Vagina (tissue), 2 donors: ENCODE measurements around the gene CSTF2T. TPM values are rescaled to one million over a fixed set of nuclear protein-coding genes. Genes with fewer than 3 reads are reported as not detected.

ENCODE experiments used
- DNase-seq, 2 donors: peaks; one replicate each; pipeline ENCODE4 v3.0.0-alpha.2; 2017; ENCODE audit errors: extremely low spot score in 2 of 2
- H3K27ac ChIP-seq: fragments of 200-600 bp; sonication (generic); one replicate; pipeline ENCODE4 v1.5.1; 2019
- H3K27me3 ChIP-seq: fragments of 200-600 bp; sonication (generic); one replicate; pipeline ENCODE4 v1.5.1; 2019
- H3K36me3 ChIP-seq, 2 donors: fragments of 200-600 bp; sonication (generic); one replicate each; pipeline ENCODE4 v1.5.1; 2017 to 2019
- H3K4me1 ChIP-seq: fragments of 200-600 bp; sonication (generic); one replicate; pipeline ENCODE4 v1.5.1; 2019
- H3K4me3 ChIP-seq, 2 donors: fragments of 200-600 bp; sonication (generic); 1 replicate in 1 of 2; 2 replicates in 1 of 2; pipeline ENCODE4 v1.5.1; 2016 to 2019
- H3K9me3 ChIP-seq: fragments of 200-600 bp; sonication (generic); one replicate; pipeline ENCODE4 v1.5.1; 2019
- CTCF ChIP-seq, 3 experiments: fragments of 450-650 bp in 2 of 3; fragments of 200-600 bp in 1 of 3; sonication (generic) in 1 of 3; IDR thresholded peaks; one replicate each; pipeline ENCODE4 v1.5.1; 2017 to 2019; ENCODE audit warnings: antibody characterized with exemption in 3 of 3, mild to moderate bottlenecking in 2 of 3, moderate library complexity in 2 of 3
- POLR2A ChIP-seq, 2 donors: fragments of 450-650 bp; IDR thresholded peaks; one replicate each; pipeline ENCODE4 v1.6.1; 2017; ENCODE audit warnings: antibody characterized with exemption in 2 of 2, mild to moderate bottlenecking in 2 of 2, moderate library complexity in 2 of 2
- POLR2AphosphoS5 ChIP-seq, 2 donors: sonication (generic); formaldehyde crosslinking; IDR thresholded peaks; one replicate each; pipeline ENCODE4 v1.9.0; 2017; ENCODE audit warnings: antibody characterized with exemption in 2 of 2, mild to moderate bottlenecking in 2 of 2, low read depth in 1 of 2; ENCODE audit not compliant: insufficient read depth in 1 of 2
- intact Hi-C: fragments of 100-400 bp; cut with DNase I; formaldehyde crosslinking; loops from one replicate; pipeline ENCODE4 v1.15.1; 2023
- total RNA-seq: library from RNA; depleted of rRNA; stranded (reverse); fragments of >200 nt; gene quantifications from one replicate; pipeline ENCODE4 v1.2.3, GENCODE V29; 2016

Gene CSTF2T
- total RNA-seq, 1 donor from 2014 or later: 12.0 TPM

DNA sequence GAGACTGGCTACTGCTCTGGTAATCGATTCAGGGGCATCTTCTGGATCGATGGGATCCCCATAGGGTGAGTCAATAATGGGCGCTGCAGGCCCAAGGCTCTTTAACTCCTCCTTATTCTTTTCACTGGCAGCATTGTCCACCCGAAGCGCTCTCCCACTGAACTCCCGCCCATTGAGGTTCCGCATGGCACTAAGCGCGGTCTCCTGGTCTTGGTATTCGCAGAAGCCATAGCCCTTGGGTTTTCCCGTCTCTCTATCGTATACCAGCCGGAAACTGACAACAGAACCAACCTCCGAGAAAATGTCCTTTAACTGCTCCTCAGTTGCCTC, 285 bp downstream of the CSTF2T start:
- TF ChIP-seq POLR2AphosphoS5 (IDR thresholded peaks at IDR 0.05; ENCODE audit: insufficient read depth in 1 of 2, low read depth in 1 of 2) (no peak), POLR2A (IDR thresholded peaks at IDR 0.05) (no peak), CTCF (IDR thresholded peaks at IDR 0.05) (no peak)
- intact Hi-C loops: no loop called here
- H3K36me3 ChIP-seq: no peaks in the 10 kb centered on the region
- H3K9me3 ChIP-seq: no peaks in the 10 kb centered on the region
- peak overlapping the region; percentile 93 for H3K27ac ChIP-seq
- no peak for DNase-seq
- peaks cover 34% of the 10 kb centered on the region for H3K4me1 ChIP-seq
- peak overlapping the region; percentile 69 to 76 for H3K4me3 ChIP-seq
- no peaks in the 10 kb centered on the region for H3K27me3 ChIP-seq

- no peak for DNase-seq
- H3K9me3 ChIP-seq: no peaks in the 10 kb centered on the region
- no peaks in the 10 kb centered on the region for H3K36me3 ChIP-seq
- peak overlapping the region; percentile 69 to 76 for H3K4me3 ChIP-seq
- H3K27me3 ChIP-seq: no peaks in the 10 kb centered on the region
- TF ChIP-seq POLR2AphosphoS5 (IDR thresholded peaks at IDR 0.05; ENCODE audit: insufficient read depth in 1 of 2, low read depth in 1 of 2) (no peak), CTCF (IDR thresholded peaks at IDR 0.05) (no peak), POLR2A (IDR thresholded peaks at IDR 0.05) (no peak)
- H3K4me1 ChIP-seq: peaks cover 34% of the 10 kb centered on the region
- intact Hi-C loops: no loop called here
- H3K27ac ChIP-seq: peak overlapping the region; percentile 93
These were observed 827 bp downstream of the CSTF2T start for GRCh38 chr10:51698473-51699063.

DNA sequence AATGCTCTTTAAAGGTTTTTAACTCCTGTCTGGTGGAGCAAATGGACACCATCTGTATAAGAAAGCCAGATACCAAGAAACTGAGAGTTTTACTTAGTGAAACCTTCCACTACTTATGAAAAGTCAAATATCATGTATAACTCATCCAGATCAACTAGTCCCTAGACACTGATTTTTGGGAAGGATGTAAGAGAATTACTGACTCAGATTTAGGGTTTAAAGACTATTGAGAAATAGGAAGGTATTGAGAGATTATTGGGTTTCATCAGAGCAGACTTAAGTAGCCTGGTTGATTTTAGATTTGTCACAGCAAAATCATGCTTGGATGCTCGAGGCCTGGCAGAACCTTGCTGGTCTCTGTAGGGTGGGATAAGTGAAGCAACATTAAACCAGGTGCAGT, 3.1 kb downstream of the CSTF2T start:
- no peak for TF ChIP-seq CTCF (IDR thresholded peaks at IDR 0.05)
- no peak for TF ChIP-seq POLR2A (IDR thresholded peaks at IDR 0.05)
- TF ChIP-seq POLR2AphosphoS5 (IDR thresholded peaks at IDR 0.05; ENCODE audit: insufficient read depth in 1 of 2, low read depth in 1 of 2): no peak
- peaks cover 34% of the 10 kb centered on the region for H3K4me1 ChIP-seq

GRCh38 chr10:51694086-51694768, 5.2 kb downstream of the CSTF2T start:
- Histone ChIP-seq H3K9me3 (no peaks in the 10 kb centered on the region), H3K4me3 (no peak overlapping the region), H3K4me1 (peaks cover 30% of the 10 kb centered on the region), H3K27me3 (no peaks in the 10 kb centered on the region), H3K27ac (no peak overlapping the region), H3K36me3 (no peaks in the 10 kb centered on the region)
- DNase-seq: no peak
- TF ChIP-seq POLR2AphosphoS5 (IDR thresholded peaks at IDR 0.05; ENCODE audit: insufficient read depth in 1 of 2, low read depth in 1 of 2): no peak
- TF ChIP-seq POLR2A (IDR thresholded peaks at IDR 0.05): no peak
- no peak for TF ChIP-seq CTCF (IDR thresholded peaks at IDR 0.05)
- intact Hi-C loops: no loop called here

More for the DNA sequence above, 3.1 kb downstream of the CSTF2T start:
- no peaks in the 10 kb centered on the region for H3K27me3 ChIP-seq
- H3K27ac ChIP-seq: no peak overlapping the region
- intact Hi-C loops: no loop called here
- H3K9me3 ChIP-seq: no peaks in the 10 kb centered on the region
- H3K4me3 ChIP-seq: no peak overlapping the region
- no peak for DNase-seq
- H3K36me3 ChIP-seq: no peaks in the 10 kb centered on the region

GRCh38 chr10:51691135-51691534, 8.3 kb downstream of the CSTF2T start:
- H3K27me3 ChIP-seq: no peaks in the 10 kb centered on the region
- H3K36me3 ChIP-seq: no peaks in the 10 kb centered on the region
- no peaks in the 10 kb centered on the region for H3K9me3 ChIP-seq
- no peak for DNase-seq
- no peak overlapping the region for H3K27ac ChIP-seq
- peaks cover 2% of the 10 kb centered on the region for H3K4me1 ChIP-seq
- TF ChIP-seq POLR2AphosphoS5 (IDR thresholded peaks at IDR 0.05; ENCODE audit: insufficient read depth in 1 of 2, low read depth in 1 of 2) (no peak), CTCF (IDR thresholded peaks at IDR 0.05) (no peak), POLR2A (IDR thresholded peaks at IDR 0.05) (no peak)
- no peak overlapping the region for H3K4me3 ChIP-seq
- intact Hi-C loops: no loop called here
